Measurements from ENCODE around the gene STOML1.

Gene STOML1

GRCh38 chr15:73950831-73951561 lies 41.1 kb downstream of the STOML1 start:
- no peak overlapping the region for H3K4me3 ChIP-seq (ENCODE audit: low read length)
- DNase-seq (ENCODE audit: low read depth): peak; percentile 74
- peak; percentile 52 for TF ChIP-seq CTCF (IDR thresholded peaks at IDR 0.05; ENCODE audit: insufficient read depth, low read depth, low read length, missing control alignments)

- no peak for DNase-seq (ENCODE audit: low read depth)
- no peak overlapping the region for H3K4me3 ChIP-seq (ENCODE audit: low read length)
- TF ChIP-seq CTCF (IDR thresholded peaks at IDR 0.05; ENCODE audit: insufficient read depth, low read depth, low read length, missing control alignments): no peak
Measured at GRCh38 chr15:73950479-73950830, 41.6 kb downstream of the STOML1 start.

- no peak overlapping the region for H3K4me3 ChIP-seq (ENCODE audit: low read length)
- no peak for DNase-seq (ENCODE audit: low read depth)
- no peak for TF ChIP-seq CTCF (IDR thresholded peaks at IDR 0.05; ENCODE audit: insufficient read depth, low read depth, low read length, missing control alignments)
Measured at GRCh38 chr15:73949496-73949895, 42.6 kb downstream of the STOML1 start.

- H3K4me3 ChIP-seq (ENCODE audit: low read length): no peak overlapping the region
- no peak for TF ChIP-seq CTCF (IDR thresholded peaks at IDR 0.05; ENCODE audit: insufficient read depth, low read depth, low read length, missing control alignments)
- DNase-seq (ENCODE audit: low read depth): no peak
Measured at GRCh38 chr15:73948982-73949381, 43.1 kb downstream of the STOML1 start.

- no peak for TF ChIP-seq CTCF (IDR thresholded peaks at IDR 0.05; ENCODE audit: insufficient read depth, low read depth, low read length, missing control alignments)
- DNase-seq (ENCODE audit: low read depth): no peak
- no peak overlapping the region for H3K4me3 ChIP-seq (ENCODE audit: low read length)
Measured at GRCh38 chr15:73948396-73948795, 43.7 kb downstream of the STOML1 start.

GRCh38 chr15:73947651-73948050 lies 44.4 kb downstream of the STOML1 start:
- TF ChIP-seq CTCF (IDR thresholded peaks at IDR 0.05; ENCODE audit: insufficient read depth, low read depth, low read length, missing control alignments): no peak
- H3K4me3 ChIP-seq (ENCODE audit: low read length): no peak overlapping the region
- no peak for DNase-seq (ENCODE audit: low read depth)

GRCh38 chr15:73946795-73947370 lies 45.2 kb downstream of the STOML1 start:
- H3K4me3 ChIP-seq (ENCODE audit: low read length): no peak overlapping the region
- DNase-seq (ENCODE audit: low read depth): no peak
- no peak for TF ChIP-seq CTCF (IDR thresholded peaks at IDR 0.05; ENCODE audit: insufficient read depth, low read depth, low read length, missing control alignments)
